C4-2B (cell line): ENCODE data around the gene PIH1D1.
A peak's percentile ranks its signal among the peaks of the same experiment; 100 is the strongest.
"Not testable (repeated sequence)": the region's sequence is repeated elsewhere in the genome, so short reads cannot be mapped to it uniquely, and the experiment has no call there.

ENCODE experiments used
- H3K27ac ChIP-seq: fragments of 450-650 bp; 2 replicates; pipeline ENCODE4 v1.5.1; 2017
- ZFX ChIP-seq: fragments of 450-650 bp; IDR thresholded peaks from 2 replicates; pipeline ENCODE4 v1.6.1; 2017
- TF ChIP-seq, protein P1 (sequence below): fragments of 450-650 bp; conservative IDR thresholded peaks from 2 replicates; pipeline ENCODE4 v1.5.1; 2017; ENCODE audit warnings: mild to moderate bottlenecking

Gene PIH1D1

DNA sequence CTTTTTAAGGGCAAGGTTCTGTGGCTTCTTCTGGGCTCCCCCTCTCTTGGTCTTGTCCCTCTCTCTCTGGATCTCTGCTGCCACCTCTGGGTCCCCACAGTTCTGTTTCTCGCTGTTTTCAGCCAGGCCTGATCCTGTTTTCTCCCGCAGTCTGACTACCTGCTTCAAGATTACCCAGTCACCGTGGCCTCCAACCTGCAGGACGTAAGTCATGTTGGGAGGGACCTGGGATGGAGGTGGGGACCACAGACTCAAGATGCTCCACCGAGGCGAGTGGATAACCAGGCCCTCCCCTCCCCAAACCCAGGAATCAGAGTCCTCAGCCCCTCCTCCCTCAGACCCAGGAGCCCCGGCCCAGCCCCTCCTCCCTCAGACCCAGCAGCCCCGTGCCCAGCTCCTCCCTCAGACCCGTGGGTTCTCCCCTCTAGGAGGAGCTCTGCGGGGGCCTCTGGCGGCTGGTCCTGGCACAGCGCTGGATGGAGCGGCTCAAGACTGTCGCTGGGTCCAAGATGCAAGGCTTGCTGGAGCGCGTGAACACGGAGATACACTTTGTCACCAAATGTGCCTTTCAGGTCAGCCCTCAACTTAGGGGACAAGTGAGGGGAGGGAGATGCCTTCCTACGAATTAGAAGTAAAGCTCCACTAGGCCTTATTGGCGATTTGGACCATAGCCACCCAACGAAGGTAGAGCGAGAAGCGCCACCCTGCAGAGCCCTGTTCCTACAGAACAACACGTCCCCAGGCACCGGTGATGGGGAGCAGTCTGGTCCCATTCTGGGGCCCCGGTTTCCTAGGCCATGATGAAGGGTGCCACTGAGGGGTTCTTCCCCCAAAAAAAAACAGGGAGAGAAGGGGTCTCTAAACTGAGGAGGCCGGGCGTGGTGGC is 24.6 kb upstream of the PIH1D1 start:
- no peak overlapping the region for H3K27ac ChIP-seq
- TF ChIP-seq ZFX, result no peak
- TF ChIP-seq, protein P1, sequence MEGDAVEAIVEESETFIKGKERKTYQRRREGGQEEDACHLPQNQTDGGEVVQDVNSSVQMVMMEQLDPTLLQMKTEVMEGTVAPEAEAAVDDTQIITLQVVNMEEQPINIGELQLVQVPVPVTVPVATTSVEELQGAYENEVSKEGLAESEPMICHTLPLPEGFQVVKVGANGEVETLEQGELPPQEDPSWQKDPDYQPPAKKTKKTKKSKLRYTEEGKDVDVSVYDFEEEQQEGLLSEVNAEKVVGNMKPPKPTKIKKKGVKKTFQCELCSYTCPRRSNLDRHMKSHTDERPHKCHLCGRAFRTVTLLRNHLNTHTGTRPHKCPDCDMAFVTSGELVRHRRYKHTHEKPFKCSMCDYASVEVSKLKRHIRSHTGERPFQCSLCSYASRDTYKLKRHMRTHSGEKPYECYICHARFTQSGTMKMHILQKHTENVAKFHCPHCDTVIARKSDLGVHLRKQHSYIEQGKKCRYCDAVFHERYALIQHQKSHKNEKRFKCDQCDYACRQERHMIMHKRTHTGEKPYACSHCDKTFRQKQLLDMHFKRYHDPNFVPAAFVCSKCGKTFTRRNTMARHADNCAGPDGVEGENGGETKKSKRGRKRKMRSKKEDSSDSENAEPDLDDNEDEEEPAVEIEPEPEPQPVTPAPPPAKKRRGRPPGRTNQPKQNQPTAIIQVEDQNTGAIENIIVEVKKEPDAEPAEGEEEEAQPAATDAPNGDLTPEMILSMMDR, result no peak; the same call in 1 of the 2 replicates

DNA sequence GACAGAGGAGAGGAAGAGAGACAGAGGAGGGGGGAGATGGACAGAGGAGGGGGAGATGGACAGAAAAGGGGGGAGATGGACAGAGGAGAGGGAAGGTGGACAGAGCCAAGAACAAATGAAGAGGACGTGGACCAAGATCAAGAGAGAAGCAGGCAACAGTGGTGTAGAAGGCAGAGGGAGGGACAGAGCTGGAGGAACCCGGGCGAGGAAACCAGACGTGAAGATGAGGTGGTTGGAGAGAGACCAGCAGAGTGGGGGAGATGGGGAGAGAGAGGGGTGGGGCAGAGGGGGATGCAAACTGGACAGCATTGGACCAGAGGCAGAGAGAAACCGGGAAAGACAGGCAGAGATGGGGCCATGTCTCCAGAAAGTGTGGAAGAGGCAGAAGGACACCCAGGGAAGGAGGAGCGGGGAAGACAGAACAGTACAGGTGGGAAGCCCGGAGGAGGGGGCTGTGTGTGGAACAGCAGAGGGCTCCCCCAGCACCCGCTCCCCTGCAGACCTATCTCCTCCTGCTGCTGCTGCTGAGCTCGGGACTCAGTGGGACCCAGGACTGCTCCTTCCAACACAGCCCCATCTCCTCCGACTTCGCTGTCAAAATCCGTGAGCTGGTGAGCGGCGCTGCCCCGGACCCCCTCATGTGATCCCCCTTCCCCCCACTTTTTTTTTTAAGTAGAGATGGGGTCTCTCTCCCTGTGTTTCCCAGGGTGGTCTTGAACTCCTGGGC is 23.7 kb upstream of the PIH1D1 start:
- TF ChIP-seq ZFX, result no peak
- TF ChIP-seq, protein P1, result no peak
- no peak overlapping the region for H3K27ac ChIP-seq

DNA sequence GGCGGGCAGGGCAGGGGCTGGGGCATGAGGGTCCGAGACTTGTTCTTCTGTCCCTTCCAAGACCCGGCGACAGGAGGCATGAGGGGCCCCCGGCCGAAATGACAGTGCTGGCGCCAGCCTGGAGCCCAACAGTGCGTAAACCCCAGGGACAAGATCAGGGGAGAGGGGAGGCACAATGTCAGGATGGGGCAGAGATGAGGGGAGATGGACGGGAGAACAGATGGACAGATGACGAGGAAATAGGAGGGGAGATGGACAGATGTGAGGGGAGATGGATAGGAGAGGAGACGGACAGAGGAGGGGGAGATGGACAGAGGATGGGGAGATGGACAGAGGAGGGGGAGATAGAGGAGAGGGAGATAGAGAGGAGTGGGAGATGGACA is 22.9 kb upstream of the PIH1D1 start:
- TF ChIP-seq ZFX, result no peak
- H3K27ac ChIP-seq, result no peak overlapping the region

DNA sequence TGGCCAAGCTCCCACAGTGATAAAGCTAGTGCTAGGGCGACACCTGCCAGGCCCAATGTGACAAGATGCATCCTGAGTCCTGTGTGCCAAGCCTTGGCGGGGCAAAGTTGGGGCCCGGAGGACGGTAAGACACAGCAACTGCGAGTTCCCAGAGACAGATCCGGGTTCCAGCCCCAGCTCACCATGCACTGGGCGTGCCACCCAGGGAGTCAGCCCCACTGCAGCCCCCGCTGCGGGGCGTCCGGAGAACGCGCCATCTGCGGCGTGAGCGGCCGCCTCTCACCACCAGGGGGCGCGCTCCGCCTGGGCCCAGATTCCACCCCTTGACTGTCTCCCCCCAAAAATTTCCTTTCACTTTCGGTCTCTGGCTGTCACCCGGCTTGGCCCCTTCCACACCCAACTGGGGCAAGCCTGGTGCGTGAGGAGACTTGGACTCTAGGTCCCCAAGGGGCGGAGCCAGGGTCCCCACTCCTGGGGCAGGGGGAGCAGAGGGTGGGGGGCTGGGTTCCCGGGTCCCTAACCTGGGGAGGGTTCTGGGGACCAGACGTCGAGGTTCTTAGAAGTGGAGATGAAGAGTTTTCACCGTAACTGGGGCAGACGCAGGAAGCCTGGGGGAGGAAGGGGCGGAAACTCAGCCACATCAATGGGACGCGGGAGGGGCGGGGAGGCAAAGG is 22.4 kb upstream of the PIH1D1 start, which contains the start of gene FLT3LG:
Gene FLT3LG, plus strand, starts transcription at position 348 of the 674 bp plus-strand sequence. CDS start 425 bp downstream, outside the sequence.
- TF ChIP-seq, protein P1, result peak; percentile 99
- no peak for TF ChIP-seq ZFX
- no peak within 1 kb of the TSS for H3K27ac ChIP-seq

DNA sequence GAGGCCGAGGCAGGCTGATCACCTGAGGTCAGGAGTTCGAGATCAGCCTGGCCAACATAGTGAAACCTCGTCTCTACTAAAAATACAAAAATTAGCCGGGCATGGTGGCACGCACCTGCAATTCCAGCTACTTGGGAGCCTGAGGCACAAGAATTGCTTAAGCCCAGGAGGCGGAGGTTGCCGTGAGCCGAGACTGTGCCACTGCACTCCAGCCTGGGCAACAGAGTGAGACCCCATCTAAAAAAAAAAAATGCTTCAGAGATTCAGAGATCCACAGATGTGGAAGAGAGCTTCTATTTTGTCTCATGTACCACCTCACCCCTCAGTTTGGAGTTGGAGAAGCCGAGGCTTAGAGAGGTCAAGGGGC is 21.9 kb upstream of the PIH1D1 start:
- H3K27ac ChIP-seq, result not testable (repeated sequence)

DNA sequence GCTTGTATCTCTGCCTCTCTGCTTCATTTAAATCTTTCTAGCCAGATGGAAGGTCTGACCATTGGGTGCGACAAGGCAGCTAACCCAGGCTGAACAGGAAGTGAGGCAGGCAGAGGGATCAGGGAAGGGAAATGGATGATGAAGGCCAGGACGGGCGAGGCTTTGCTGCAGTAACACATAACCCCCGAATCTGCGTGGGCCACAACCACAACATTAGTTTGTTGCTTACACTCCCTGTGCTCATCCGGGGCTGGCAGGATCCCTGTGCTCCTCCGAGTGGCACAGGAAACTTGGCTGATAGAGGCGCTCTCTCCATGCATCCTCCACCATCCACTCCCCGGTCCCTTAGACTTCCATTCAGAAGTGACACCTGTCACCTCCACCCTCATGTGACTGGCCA is 21.3 kb upstream of the PIH1D1 start:
- TF ChIP-seq, protein P1, result no peak
- TF ChIP-seq ZFX, result no peak
- no peak overlapping the region for H3K27ac ChIP-seq

DNA sequence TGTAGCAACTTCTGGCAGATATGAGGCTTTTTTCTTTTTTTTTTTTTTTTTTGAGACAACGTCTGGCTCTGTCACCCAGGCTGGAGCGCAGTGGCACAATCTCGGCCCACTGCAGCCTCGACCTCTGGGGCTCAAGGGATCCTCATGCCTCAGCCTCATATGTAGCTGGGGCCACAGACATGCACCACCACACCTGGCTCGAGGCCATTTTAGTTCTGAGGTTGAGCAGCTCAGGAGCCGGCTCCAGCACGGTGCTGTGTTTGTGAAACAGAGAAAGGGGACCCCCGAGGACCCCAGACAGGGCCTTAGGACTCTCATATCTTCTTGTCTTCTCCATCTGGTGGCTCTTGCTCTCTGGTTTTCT is 19.0 kb upstream of the PIH1D1 start:
- TF ChIP-seq, protein P1, result no peak
- TF ChIP-seq ZFX, result no peak
- no peak overlapping the region for H3K27ac ChIP-seq
